ENCODE results near the gene NYAP2. TPM values are rescaled to one million over a fixed set of nuclear protein-coding genes. Genes with fewer than 3 reads are reported as not detected.

Gene NYAP2
- total RNA-seq, 2 donors from 2014 or later: 0.52 TPM; not detected in 1

DNA sequence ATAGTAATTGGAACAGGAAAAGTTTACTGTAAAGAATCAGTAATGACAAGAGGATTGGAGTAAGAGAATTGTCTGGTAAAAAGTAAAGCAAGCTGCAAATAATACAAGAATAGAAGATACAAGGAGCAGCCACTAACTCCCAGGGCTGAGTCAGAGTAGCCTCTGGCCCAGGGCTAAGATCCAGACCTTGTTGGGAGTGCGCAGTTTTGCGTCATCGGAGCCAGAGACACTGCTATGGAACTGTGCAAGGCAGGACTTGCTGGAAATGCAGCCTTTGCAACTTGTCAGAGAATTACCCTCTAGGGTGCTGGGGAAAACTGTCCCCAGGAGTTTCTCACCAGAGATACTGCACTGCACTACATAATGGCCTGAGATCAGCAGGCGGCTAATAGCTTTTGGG, 135.2 kb downstream of the NYAP2 start:
- intact Hi-C loops (cut with DNase I): no loop called here
- Histone ChIP-seq H3K4me1 (no peaks in the 10 kb centered on the region), H3K4me3 (no peak overlapping the region), H3K27ac (no peak overlapping the region), H3K27me3 (no peaks in the 10 kb centered on the region), H3K36me3 (replicated peaks in 1 of 2; ENCODE audit: insufficient read depth in 1 of 2, low read depth in 2 of 2) (no peaks in the 10 kb centered on the region), H3K9me3 (no peaks in the 10 kb centered on the region)
- WGBS, 2 donors: 94 to 95% methylated on average over 4 of the region's 4 CpGs
- DNase-seq (no peak), ATAC-seq (no peak)
- TF ChIP-seq CTCF (IDR thresholded peaks at IDR 0.05) (no peak), POLR2A (IDR thresholded peaks at IDR 0.05) (no peak)

DNA sequence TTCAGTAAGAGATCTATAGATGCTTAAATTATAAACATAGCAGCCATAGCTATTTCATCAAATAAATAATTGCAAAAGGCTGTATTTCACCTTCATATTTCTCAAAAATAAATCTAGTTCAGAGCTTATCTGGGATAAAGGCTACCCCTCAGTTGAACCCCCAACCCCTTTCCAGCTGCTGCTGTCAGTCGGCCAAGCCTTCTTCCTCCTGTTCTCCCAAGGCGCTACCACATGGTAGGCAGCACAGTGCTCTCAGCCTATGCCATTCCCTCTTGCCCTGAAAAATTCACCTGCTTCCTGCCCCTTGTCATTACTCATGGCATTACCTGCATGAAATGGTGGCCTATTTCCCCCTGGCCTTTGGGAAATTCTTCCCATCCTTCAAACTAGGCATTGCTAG, 136.5 kb downstream of the NYAP2 start:
- H3K27me3 ChIP-seq: no peaks in the 10 kb centered on the region
- no peaks in the 10 kb centered on the region for H3K9me3 ChIP-seq
- DNase-seq (no peak), ATAC-seq (no peak)
- no peaks in the 10 kb centered on the region for H3K36me3 ChIP-seq (replicated peaks in 1 of 2; ENCODE audit: insufficient read depth in 1 of 2, low read depth in 2 of 2)
- intact Hi-C loops (cut with DNase I): no loop called here
- 92 to 93% methylated on average over 2 of the region's 2 CpGs for WGBS, 2 donors
- no peak overlapping the region for H3K4me3 ChIP-seq
- no peaks in the 10 kb centered on the region for H3K4me1 ChIP-seq
- TF ChIP-seq POLR2A (IDR thresholded peaks at IDR 0.05): no peak
- no peak for TF ChIP-seq CTCF (IDR thresholded peaks at IDR 0.05)
- H3K27ac ChIP-seq: no peak overlapping the region

DNA sequence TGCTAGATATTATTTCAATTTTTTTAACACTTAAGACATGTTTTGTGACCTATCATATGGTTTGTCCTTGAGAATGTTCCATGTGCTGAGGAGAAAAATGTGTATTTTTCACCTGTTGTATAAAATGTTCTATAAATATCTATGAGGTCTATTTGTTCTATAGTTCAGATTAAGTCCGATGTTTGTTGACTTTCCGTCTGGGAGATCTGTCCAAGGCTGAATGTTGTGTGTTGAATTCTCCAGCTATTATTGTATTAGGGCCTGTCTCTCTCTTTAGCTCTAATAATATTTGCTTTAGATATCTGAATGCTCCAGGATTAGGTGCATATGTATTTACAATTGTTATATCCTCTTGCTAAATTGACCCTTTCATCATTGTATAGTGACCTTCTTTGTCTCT, 144.1 kb downstream of the NYAP2 start:
- Histone ChIP-seq H3K36me3 (replicated peaks in 1 of 2; ENCODE audit: insufficient read depth in 1 of 2, low read depth in 2 of 2) (no peaks in the 10 kb centered on the region), H3K4me3 (no peak overlapping the region), H3K4me1 (peaks cover 8% of the 10 kb centered on the region), H3K27me3 (no peaks in the 10 kb centered on the region), H3K9me3 (no peaks in the 10 kb centered on the region), H3K27ac (no peak overlapping the region)
- DNase-seq: peak in 2 of 4 donors; percentile 15 to 26
- 22 to 33% methylated on average over 2 of the region's 2 CpGs for WGBS, 2 donors
- ATAC-seq: peak; percentile 88
- intact Hi-C loops (cut with DNase I): no loop called here
- no peak for TF ChIP-seq CTCF (IDR thresholded peaks at IDR 0.05)
- no peak for TF ChIP-seq POLR2A (IDR thresholded peaks at IDR 0.05)

DNA sequence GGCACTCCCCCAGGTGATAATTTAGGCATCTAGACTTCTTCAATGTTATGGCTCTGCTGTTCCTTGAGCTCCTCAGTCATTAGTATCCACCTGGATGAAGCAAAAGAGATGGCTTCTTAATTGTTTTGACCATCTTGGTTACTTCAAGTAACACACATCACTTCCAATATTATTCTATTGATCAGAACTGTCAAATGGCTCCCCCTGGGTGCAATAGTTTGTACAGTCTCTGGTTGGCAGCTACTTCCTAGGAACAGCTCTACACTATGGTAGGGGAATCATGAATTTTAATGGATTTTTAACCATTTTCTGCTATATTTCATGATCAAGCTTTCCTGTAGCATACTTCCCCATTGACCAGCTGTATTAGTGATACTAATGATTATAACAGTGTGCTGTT, 157.0 kb downstream of the NYAP2 start:
- Histone ChIP-seq H3K27me3 (no peaks in the 10 kb centered on the region), H3K36me3 (replicated peaks in 1 of 2; ENCODE audit: insufficient read depth in 1 of 2, low read depth in 2 of 2) (no peaks in the 10 kb centered on the region), H3K9me3 (no peaks in the 10 kb centered on the region), H3K27ac (no peak overlapping the region), H3K4me3 (no peak overlapping the region), H3K4me1 (no peaks in the 10 kb centered on the region)
- no peak for ATAC-seq
- peak in 2 of 4 donors; percentile 14 to 21 for DNase-seq
- intact Hi-C loops (cut with DNase I): no loop called here
- TF ChIP-seq CTCF (IDR thresholded peaks at IDR 0.05) (peak in 2 of 7 experiments; percentile 10 to 39), POLR2A (IDR thresholded peaks at IDR 0.05) (no peak)

DNA sequence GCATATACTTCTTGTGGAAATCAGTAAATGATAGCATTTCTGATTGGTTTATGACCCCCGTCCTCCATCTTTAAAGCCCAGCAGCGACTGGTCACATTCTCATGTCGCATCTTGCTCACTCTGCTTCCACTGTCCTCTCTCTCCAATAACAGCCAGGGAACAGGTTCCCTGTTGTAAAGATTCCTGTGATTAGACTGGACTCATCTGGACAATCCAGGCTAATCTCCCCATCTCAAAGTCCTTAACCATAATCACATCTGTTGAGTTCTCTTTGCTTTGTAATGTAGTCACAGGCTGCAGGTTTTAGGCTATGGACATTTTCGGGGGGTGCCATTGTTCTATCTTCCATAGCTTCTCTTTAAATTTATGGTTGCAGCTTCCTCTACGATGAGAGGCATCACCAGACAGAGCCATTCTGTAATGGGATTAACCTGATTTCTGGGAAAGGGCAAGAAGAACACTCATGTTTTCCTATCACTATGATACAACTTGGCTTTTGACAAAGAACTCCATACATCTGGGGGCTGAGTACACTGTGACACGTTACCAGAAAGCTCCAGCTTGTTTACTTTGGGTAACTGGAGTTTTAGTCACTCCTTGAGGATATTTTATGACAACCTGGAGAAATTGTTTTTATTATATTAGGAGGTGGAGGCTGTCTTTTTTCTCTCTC, 159.0 kb downstream of the NYAP2 start:
- H3K4me1 ChIP-seq: no peaks in the 10 kb centered on the region
- DNase-seq (no peak), ATAC-seq (no peak)
- no peaks in the 10 kb centered on the region for H3K36me3 ChIP-seq (replicated peaks in 1 of 2; ENCODE audit: insufficient read depth in 1 of 2, low read depth in 2 of 2)
- TF ChIP-seq CTCF (IDR thresholded peaks at IDR 0.05) (no peak), POLR2A (IDR thresholded peaks at IDR 0.05) (no peak)
- H3K27me3 ChIP-seq: no peaks in the 10 kb centered on the region
- H3K4me3 ChIP-seq: no peak overlapping the region
- 80 to 82% methylated on average over 6 of the region's 6 CpGs for WGBS, 2 donors
- H3K27ac ChIP-seq: no peak overlapping the region
- no peaks in the 10 kb centered on the region for H3K9me3 ChIP-seq
- intact Hi-C loops (cut with DNase I): no loop called here
